ENCODE results near the gene AMMECR1L. TPM values are rescaled to one million over a fixed set of nuclear protein-coding genes. Genes with fewer than 3 reads are reported as not detected.

Gene AMMECR1L
- total RNA-seq = 19.4 and 19.8 TPM in 2 replicates

GRCh38 chr2:127885780-127886592 is at the start of gene AMMECR1L:
TSS of gene AMMECR1L (minus strand) at chr2:127885956. CDS start at chr2:127874234, 11,722 bp downstream.

Other genes with a start within 250 kb of the AMMECR1L start
- not detected in 2 replicates for gene GPR17, start 239.8 kb downstream of the AMMECR1L start, total RNA-seq
- 8.3 and 8.8 TPM in 2 replicates for gene LIMS2, start 210.4 kb downstream of the AMMECR1L start, total RNA-seq
- 4.2 and 4.7 TPM in 2 replicates for gene SFT2D3, start 184.5 kb downstream of the AMMECR1L start, total RNA-seq
- 32.6 and 33.8 TPM in 2 replicates for gene WDR33, start 74.8 kb downstream of the AMMECR1L start, total RNA-seq
- gene POLR2D, start 27.8 kb downstream of the AMMECR1L start, total RNA-seq = 28.5 and 32.1 TPM in 2 replicates
- 5.5 and 6.8 TPM in 2 replicates for gene SAP130, start 142.1 kb upstream of the AMMECR1L start, total RNA-seq
- 113 and 118 TPM in 2 replicates for gene UGGT1, start 205.2 kb upstream of the AMMECR1L start, total RNA-seq